K562 (cell line): ENCODE data around the gene PPP1CA. TPM values are rescaled to one million over a fixed set of nuclear protein-coding genes. Genes with fewer than 3 reads are reported as not detected.

Source experiments
- ARID4B ChIP-seq: sonication (generic); formaldehyde crosslinking; IDR thresholded peaks from 2 replicates; pipeline ENCODE4 v1.8.0; 2022; ENCODE audit warnings: mild to moderate bottlenecking, missing genetic modification reagents
- CSDE1 ChIP-seq, 2 experiments: fragments of 450-650 bp; IDR thresholded peaks; 2 replicates each; pipeline ENCODE4 v1.6.1; 2016; ENCODE audit warnings: mild to moderate bottlenecking in 1 of 2
- MAFG ChIP-seq: fragments of 450-650 bp; conservative IDR thresholded peaks from 2 replicates; pipeline ENCODE4 v1.6.1; 2016; ENCODE audit warnings: missing genetic modification characterization, missing compliant biosample characterization
- NRF1 ChIP-seq, 2 experiments: fragments of 450-650 bp; IDR thresholded peaks in 1 of 2; conservative IDR thresholded peaks in 1 of 2; 2 replicates each; pipeline ENCODE4 v1.6.1; 2014; ENCODE audit warnings: mild to moderate bottlenecking in 2 of 2
- PHB ChIP-seq: fragments of 250-450 bp; sonication (Bioruptor Pico); IDR thresholded peaks from 2 replicates; pipeline ENCODE4 v1.5.0; 2021
- POLR3G ChIP-seq: IDR thresholded peaks from 2 replicates; pipeline ENCODE4 v1.6.1; 2011; ENCODE audit not compliant: insufficient read length, insufficient replicate concordance; ENCODE audit errors: extremely low read depth
- ZNF124 ChIP-seq: sonication (generic); formaldehyde crosslinking; IDR thresholded peaks from 2 replicates; pipeline ENCODE4 v1.8.1; 2022; ENCODE audit warnings: missing genetic modification reagents
- ZNF253 ChIP-seq: fragments of 250-450 bp; sonication (Bioruptor Pico); conservative IDR thresholded peaks from 2 replicates; pipeline ENCODE4 v1.6.1; 2021; ENCODE audit warnings: mild to moderate bottlenecking
- polyA plus RNA-seq, 8 experiments: library from polyadenylated mRNA; depleted of rRNA in 4 of 8; stranded (reverse) in 5 of 8; unstranded in 3 of 8; fragments of >200 nt; fragmentation: Nextera tagmentation in 2 of 8; fragmentation: Illumina TruSeq in 1 of 8; extraction: Ambion mirVana in 2 of 8; extraction: Trizol in 1 of 8; gene quantifications; 2 replicates each; pipeline versions ENCODE4 v1.2.1 to v1.2.3, GENCODE V29; 2011 to 2014; ENCODE audit warnings: inconsistent platforms in 1 of 8, missing spikeins in 1 of 8
- total RNA-seq, 7 experiments: library from RNA; depleted of rRNA in 6 of 7; stranded (reverse); fragments of >200 nt in 6 of 7; fragmentation: Illumina TruSeq in 2 of 7; extraction: Trizol in 2 of 7; gene quantifications; 2 replicates each; pipeline versions ENCODE4 v1.2.1 to v1.2.3, GENCODE V29; 2011 to 2021; ENCODE audit warnings: low replicate concordance in 1 of 7
- TF ChIP-seq, protein P1 (sequence below): fragments of 250-450 bp; sonication (Bioruptor Pico); IDR thresholded peaks from 2 replicates; pipeline ENCODE4 v1.4.0; 2020; ENCODE audit warnings: mild to moderate bottlenecking, moderate library complexity, borderline replicate concordance
- TF ChIP-seq, protein P2 (sequence below), 2 experiments: IDR thresholded peaks; 2 replicates each; pipeline ENCODE4 v1.6.1; 2011; ENCODE audit warnings: borderline replicate concordance in 1 of 2, control low read depth in 1 of 2, low read depth in 1 of 2, low read length in 1 of 2, mild to moderate bottlenecking in 1 of 2, mixed read lengths in 1 of 2, moderate library complexity in 1 of 2; ENCODE audit not compliant: insufficient read depth in 1 of 2, insufficient read length in 1 of 2, poor library complexity in 1 of 2, severe bottlenecking in 1 of 2; ENCODE audit errors: extremely low read depth in 1 of 2
- TF ChIP-seq, protein P3 (sequence below): fragments of 250-450 bp; sonication (Bioruptor Pico); IDR thresholded peaks from 2 replicates; pipeline ENCODE4 v1.5.0; 2021; ENCODE audit warnings: mild to moderate bottlenecking, moderate library complexity

Gene PPP1CA
- total and polyA plus RNA-seq, 9 of the 15 experiments (the other 6 are each of a cell fraction or from before 2014, with no cell fraction given) = 18.2 to 242 (median 188) TPM

- TF ChIP-seq ARID4B (CRISPR knock-in tag) = peak; percentile 87
- TF ChIP-seq PHB (CRISPR knock-in tag) = 0 out of 2 replicates have a peak, but pooled peaks have one; percentile 38
- 0 out of 4 replicates have a peak, but pooled peaks of 1 of the 2 experiments have one; percentile 8 for TF ChIP-seq NRF1 (conservative IDR thresholded peaks at IDR 0.05 in 1 of 2, IDR thresholded peaks at IDR 0.05 in 1 of 2)
- TF ChIP-seq, protein P1, sequence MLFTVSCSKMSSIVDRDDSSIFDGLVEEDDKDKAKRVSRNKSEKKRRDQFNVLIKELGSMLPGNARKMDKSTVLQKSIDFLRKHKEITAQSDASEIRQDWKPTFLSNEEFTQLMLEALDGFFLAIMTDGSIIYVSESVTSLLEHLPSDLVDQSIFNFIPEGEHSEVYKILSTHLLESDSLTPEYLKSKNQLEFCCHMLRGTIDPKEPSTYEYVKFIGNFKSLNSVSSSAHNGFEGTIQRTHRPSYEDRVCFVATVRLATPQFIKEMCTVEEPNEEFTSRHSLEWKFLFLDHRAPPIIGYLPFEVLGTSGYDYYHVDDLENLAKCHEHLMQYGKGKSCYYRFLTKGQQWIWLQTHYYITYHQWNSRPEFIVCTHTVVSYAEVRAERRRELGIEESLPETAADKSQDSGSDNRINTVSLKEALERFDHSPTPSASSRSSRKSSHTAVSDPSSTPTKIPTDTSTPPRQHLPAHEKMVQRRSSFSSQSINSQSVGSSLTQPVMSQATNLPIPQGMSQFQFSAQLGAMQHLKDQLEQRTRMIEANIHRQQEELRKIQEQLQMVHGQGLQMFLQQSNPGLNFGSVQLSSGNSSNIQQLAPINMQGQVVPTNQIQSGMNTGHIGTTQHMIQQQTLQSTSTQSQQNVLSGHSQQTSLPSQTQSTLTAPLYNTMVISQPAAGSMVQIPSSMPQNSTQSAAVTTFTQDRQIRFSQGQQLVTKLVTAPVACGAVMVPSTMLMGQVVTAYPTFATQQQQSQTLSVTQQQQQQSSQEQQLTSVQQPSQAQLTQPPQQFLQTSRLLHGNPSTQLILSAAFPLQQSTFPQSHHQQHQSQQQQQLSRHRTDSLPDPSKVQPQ (CRISPR knock-in tag) = no peak
- TF ChIP-seq MAFG (tag) = no peak
- TF ChIP-seq, protein P2, sequence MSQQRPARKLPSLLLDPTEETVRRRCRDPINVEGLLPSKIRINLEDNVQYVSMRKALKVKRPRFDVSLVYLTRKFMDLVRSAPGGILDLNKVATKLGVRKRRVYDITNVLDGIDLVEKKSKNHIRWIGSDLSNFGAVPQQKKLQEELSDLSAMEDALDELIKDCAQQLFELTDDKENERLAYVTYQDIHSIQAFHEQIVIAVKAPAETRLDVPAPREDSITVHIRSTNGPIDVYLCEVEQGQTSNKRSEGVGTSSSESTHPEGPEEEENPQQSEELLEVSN (IDR thresholded peaks at IDR 0.05; ENCODE audit: borderline replicate concordance in 1 of 2, extremely low read depth in 1 of 2, insufficient read depth in 1 of 2, insufficient read length in 1 of 2, low read depth in 1 of 2, low read length in 1 of 2, poor library complexity in 1 of 2, severe bottlenecking in 1 of 2) = no peak
- TF ChIP-seq POLR3G = no peak
- 0 out of 4 replicates have a peak, but pooled peaks of 1 of the 2 experiments have one; percentile 40 for TF ChIP-seq CSDE1 (IDR thresholded peaks at IDR 0.05)
- TF ChIP-seq ZNF253 (CRISPR knock-in tag) = no peak
- TF ChIP-seq, protein P3, sequence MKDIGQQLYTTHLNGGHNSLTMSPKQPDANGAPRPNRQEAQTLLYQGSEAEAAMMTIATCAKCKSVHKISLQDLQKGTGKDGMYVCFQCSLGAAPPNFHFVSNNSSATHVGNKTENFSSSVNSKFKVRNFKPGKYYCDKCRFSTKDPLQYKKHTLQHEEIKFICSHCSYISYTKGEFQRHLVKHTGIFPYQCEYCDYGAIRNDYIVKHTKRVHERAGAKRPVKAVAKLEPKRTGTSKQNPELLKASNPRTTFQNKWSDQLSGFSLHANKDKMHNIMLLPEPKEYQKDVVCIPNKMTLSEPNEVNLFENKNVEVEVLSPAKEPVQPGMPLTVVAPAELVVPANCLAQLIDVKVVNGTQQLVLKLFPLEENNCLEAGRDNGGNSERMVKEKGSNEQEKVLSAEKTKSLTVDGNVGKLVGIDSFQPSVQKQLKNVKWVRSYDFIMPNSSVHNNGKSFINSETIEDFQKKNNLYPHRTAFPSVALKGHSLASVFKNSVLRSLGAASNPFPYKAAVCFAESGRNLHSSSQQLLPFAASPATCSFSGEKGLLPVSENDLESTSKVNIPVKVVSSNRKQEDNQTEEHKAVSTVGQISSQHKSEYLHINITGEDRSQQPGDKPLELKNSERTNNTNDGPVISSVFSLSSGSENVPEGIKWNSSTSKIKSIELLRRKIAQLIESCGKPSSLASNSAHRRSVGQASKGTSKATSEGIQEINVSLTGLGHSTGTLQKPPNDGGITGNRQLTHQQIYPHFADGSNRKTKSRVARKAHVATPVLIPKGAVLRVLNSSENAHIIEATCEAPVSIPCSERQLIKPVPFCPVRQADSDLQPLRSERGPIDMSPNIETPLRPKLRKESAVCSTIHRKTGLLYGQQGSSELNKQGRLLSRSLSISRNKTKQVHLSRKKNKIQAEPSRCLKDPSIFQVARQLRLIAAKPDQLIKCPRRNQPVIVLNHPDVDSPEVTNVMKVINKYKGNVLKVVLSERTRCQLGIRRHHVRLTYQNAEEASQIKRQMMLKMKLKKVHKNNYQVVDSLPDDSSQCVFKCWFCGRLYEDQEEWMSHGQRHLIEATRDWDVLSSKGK = no peak
- TF ChIP-seq ZNF124 (CRISPR knock-in tag) = no peak
These were observed 48.9 kb downstream of the PPP1CA start (continued) for GRCh38 chr11:67352546-67353316.
